ENCODE measurements around the gene PACSIN3.
"Not testable (repeated sequence)": the region's sequence is repeated elsewhere in the genome, so short reads cannot be mapped to it uniquely, and the experiment has no call there.

The PACSIN3 gene

GRCh38 chr11:47186076-47186699, at the start of gene PACSIN3:
TSS of gene PACSIN3 (minus strand) at chr11:47186434. CDS start at chr11:47182727, 3,707 bp downstream.
- DNase-seq = no peak

GRCh38 chr11:47235163-47235562, 48.9 kb upstream of the PACSIN3 start:
- DNase-seq = no peak

GRCh38 chr11:47234669-47235100, 48.5 kb upstream of the PACSIN3 start:
- peak; percentile 16 for DNase-seq

GRCh38 chr11:47233989-47234668, 47.9 kb upstream of the PACSIN3 start:
- no peak for DNase-seq

GRCh38 chr11:47233051-47233450, 46.8 kb upstream of the PACSIN3 start:
- DNase-seq = no peak

- no peak for DNase-seq
These were observed 42.9 kb upstream of the PACSIN3 start for GRCh38 chr11:47229161-47229560.

- DNase-seq = no peak
These were observed 39.5 kb upstream of the PACSIN3 start for GRCh38 chr11:47225552-47226400.

- no peak for DNase-seq
These were observed 36.5 kb upstream of the PACSIN3 start for GRCh38 chr11:47222696-47223095.

GRCh38 chr11:47220401-47220821, 34.2 kb upstream of the PACSIN3 start:
- no peak for DNase-seq

GRCh38 chr11:47216121-47216798, 30.0 kb upstream of the PACSIN3 start:
- peak; percentile 53 for DNase-seq

GRCh38 chr11:47215366-47215910, 29.2 kb upstream of the PACSIN3 start:
- DNase-seq = no peak

GRCh38 chr11:47213950-47214565, 27.8 kb upstream of the PACSIN3 start:
- peak; percentile 73 for DNase-seq

- DNase-seq = no peak
These were observed 26.7 kb upstream of the PACSIN3 start for GRCh38 chr11:47212938-47213337.

GRCh38 chr11:47208628-47209027, 22.4 kb upstream of the PACSIN3 start:
- DNase-seq = no peak

GRCh38 chr11:47208008-47208552, 21.8 kb upstream of the PACSIN3 start:
- not testable (repeated sequence) for DNase-seq

GRCh38 chr11:47207459-47207858, 21.2 kb upstream of the PACSIN3 start:
- no peak for DNase-seq

GRCh38 chr11:47206577-47206976, 20.3 kb upstream of the PACSIN3 start:
- DNase-seq = not testable (repeated sequence)

- DNase-seq = no peak
These were observed 18.4 kb upstream of the PACSIN3 start for GRCh38 chr11:47204637-47204989.

- no peak for DNase-seq
These were observed 16.3 kb upstream of the PACSIN3 start for GRCh38 chr11:47202576-47202975.

GRCh38 chr11:47201015-47201414, 14.8 kb upstream of the PACSIN3 start:
- no peak for DNase-seq

- DNase-seq = not testable (repeated sequence)
These were observed 11.9 kb upstream of the PACSIN3 start for GRCh38 chr11:47198161-47198560.

GRCh38 chr11:47192111-47192510, 5.9 kb upstream of the PACSIN3 start:
- DNase-seq = no peak
